Measurements from ENCODE around the gene MRAS.

DNA sequence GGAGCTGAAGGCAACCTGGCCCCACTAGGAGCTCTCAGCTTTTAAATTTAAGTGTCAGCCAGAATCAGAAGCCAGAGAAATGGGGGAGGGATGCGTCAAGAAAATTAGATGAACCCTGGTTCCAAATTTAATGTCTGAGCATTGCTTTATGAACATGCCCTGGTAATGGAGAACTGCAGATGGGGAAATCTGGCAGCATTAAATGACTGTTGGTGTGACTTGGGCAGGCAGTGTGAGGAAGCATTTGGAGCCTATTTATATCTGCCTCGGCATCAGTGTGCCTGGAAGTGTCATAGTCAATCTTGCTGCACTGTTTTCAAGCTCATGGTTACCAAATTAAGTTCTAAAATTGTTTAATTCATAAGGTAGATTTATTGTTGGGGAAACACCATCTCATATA is 47.7 kb upstream of the MRAS start:
- TF ChIP-seq, protein P1, sequence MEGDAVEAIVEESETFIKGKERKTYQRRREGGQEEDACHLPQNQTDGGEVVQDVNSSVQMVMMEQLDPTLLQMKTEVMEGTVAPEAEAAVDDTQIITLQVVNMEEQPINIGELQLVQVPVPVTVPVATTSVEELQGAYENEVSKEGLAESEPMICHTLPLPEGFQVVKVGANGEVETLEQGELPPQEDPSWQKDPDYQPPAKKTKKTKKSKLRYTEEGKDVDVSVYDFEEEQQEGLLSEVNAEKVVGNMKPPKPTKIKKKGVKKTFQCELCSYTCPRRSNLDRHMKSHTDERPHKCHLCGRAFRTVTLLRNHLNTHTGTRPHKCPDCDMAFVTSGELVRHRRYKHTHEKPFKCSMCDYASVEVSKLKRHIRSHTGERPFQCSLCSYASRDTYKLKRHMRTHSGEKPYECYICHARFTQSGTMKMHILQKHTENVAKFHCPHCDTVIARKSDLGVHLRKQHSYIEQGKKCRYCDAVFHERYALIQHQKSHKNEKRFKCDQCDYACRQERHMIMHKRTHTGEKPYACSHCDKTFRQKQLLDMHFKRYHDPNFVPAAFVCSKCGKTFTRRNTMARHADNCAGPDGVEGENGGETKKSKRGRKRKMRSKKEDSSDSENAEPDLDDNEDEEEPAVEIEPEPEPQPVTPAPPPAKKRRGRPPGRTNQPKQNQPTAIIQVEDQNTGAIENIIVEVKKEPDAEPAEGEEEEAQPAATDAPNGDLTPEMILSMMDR (conservative IDR thresholded peaks at IDR 0.05; ENCODE audit: low read depth, low read length) = no peak
- TF ChIP-seq POLR2A (IDR thresholded peaks at IDR 0.05; ENCODE audit: low read depth, low read length) (no peak), RFX5 (IDR thresholded peaks at IDR 0.05; ENCODE audit: low read depth, low read length) (no peak), NFE2L2 (IDR thresholded peaks at IDR 0.05; ENCODE audit: low read depth, low read length) (no peak), RAD21 (IDR thresholded peaks at IDR 0.05; ENCODE audit: low read length) (no peak), BHLHE40 (IDR thresholded peaks at IDR 0.05; ENCODE audit: low read depth, low read length) (no peak), MAZ (IDR thresholded peaks at IDR 0.05; ENCODE audit: borderline replicate concordance, low read depth, low read length) (no peak), CHD1 (IDR thresholded peaks at IDR 0.05; ENCODE audit: low read depth, low read length) (no peak), MXI1 (IDR thresholded peaks at IDR 0.05; ENCODE audit: borderline replicate concordance, low read depth, low read length) (no peak), SMC3 (IDR thresholded peaks at IDR 0.05; ENCODE audit: low read depth, low read length) (no peak)
- TF ChIP-seq, protein P2, sequence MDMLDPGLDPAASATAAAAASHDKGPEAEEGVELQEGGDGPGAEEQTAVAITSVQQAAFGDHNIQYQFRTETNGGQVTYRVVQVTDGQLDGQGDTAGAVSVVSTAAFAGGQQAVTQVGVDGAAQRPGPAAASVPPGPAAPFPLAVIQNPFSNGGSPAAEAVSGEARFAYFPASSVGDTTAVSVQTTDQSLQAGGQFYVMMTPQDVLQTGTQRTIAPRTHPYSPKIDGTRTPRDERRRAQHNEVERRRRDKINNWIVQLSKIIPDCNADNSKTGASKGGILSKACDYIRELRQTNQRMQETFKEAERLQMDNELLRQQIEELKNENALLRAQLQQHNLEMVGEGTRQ (IDR thresholded peaks at IDR 0.05; ENCODE audit: low read depth, low read length) = no peak
- TF ChIP-seq, protein P3, sequence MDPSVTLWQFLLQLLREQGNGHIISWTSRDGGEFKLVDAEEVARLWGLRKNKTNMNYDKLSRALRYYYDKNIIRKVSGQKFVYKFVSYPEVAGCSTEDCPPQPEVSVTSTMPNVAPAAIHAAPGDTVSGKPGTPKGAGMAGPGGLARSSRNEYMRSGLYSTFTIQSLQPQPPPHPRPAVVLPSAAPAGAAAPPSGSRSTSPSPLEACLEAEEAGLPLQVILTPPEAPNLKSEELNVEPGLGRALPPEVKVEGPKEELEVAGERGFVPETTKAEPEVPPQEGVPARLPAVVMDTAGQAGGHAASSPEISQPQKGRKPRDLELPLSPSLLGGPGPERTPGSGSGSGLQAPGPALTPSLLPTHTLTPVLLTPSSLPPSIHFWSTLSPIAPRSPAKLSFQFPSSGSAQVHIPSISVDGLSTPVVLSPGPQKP (IDR thresholded peaks at IDR 0.05; ENCODE audit: borderline replicate concordance, low read depth, low read length) = no peak
